Naive thymus-derived CD8-positive, alpha-beta T cell (primary cell): ENCODE data around the gene TRIP10. TPM values are rescaled to one million over a fixed set of nuclear protein-coding genes. Genes with fewer than 3 reads are reported as not detected.
A peak's percentile ranks its signal among the peaks of the same experiment; 100 is the strongest.
"Not testable (repeated sequence)": the region's sequence is repeated elsewhere in the genome, so short reads cannot be mapped to it uniquely, and the experiment has no call there.

ENCODE experiments used
- ATAC-seq, 2 donors: fragments of 150-1000 bp; cut with Tn5 transposase in 1 of 2; sonication (Bioruptor Pico), chemical (Tn5 transposase) in 1 of 2; 1 replicate in 1 of 2; 2 replicates in 1 of 2; pipeline ENCODE4 v1.10.0; 2021; ENCODE audit warnings: mild to moderate bottlenecking in 2 of 2, moderate library complexity in 2 of 2
- POLR2A ChIA-PET: fragments of 350-600 bp; sonication (Branson Sonifier 250); formaldehyde crosslinking; loops from one replicate; lab custom pipeline; 2021; ENCODE audit warnings: antibody characterized with exemption; lab: Charles Lee
- DNase-seq, 10 donors: peaks; one replicate each; pipeline versions ENCODE4 v3.0.0 to v3.0.0-alpha.2; 2020 to 2022
- H3K27ac Mint-ChIP-seq, 10 donors: one replicate each; pipeline ENCODE4 v1.8.0; 2020 to 2022; ENCODE audit warnings: mild to moderate bottlenecking in 10 of 10, mixed read lengths in 10 of 10, moderate library complexity in 4 of 10, inconsistent platforms in 1 of 10
- H3K27me3 Mint-ChIP-seq, 5 donors: one replicate each; pipeline ENCODE4 v1.8.0; 2021 to 2022; ENCODE audit warnings: mixed read lengths in 5 of 5
- H3K36me3 Mint-ChIP-seq, 3 donors: one replicate each; pipeline ENCODE4 v1.8.0; 2020 to 2022; ENCODE audit warnings: mixed read lengths in 3 of 3, mild to moderate bottlenecking in 2 of 3, inconsistent platforms in 1 of 3
- H3K4me1 Mint-ChIP-seq, 4 donors: one replicate each; pipeline ENCODE4 v1.8.0; 2021 to 2022; ENCODE audit warnings: mixed read lengths in 4 of 4
- H3K4me3 Mint-ChIP-seq, 10 donors: one replicate each; pipeline ENCODE4 v1.8.0; 2020 to 2022; ENCODE audit warnings: mild to moderate bottlenecking in 10 of 10, mixed read lengths in 10 of 10, moderate library complexity in 6 of 10, inconsistent platforms in 1 of 10
- H3K9me3 Mint-ChIP-seq, 9 donors: one replicate each; pipeline ENCODE4 v1.8.0; 2020 to 2022; ENCODE audit warnings: mixed read lengths in 9 of 9, mild to moderate bottlenecking in 3 of 9, inconsistent platforms in 1 of 9, moderate library complexity in 1 of 9
- polyA plus RNA-seq, 3 donors: library from polyadenylated mRNA; unstranded; fragments of 300-500 nt; fragmentation: Illumina TruSeq; gene quantifications; one replicate each; pipeline ENCODE4 v1.2.3, GENCODE V29; 2021
- total RNA-seq, 8 experiments: library from RNA in 2 of 8; stranded (reverse) in 2 of 8; gene quantifications; one replicate each; pipeline ENCODE4 v1.2.3 and lab custom pipeline; 2021 to 2026

TRIP10 gene
- total and polyA plus RNA-seq, 5 experiments from 2014 or later: 0.64 to 5.3 (median 1.0) TPM

DNA sequence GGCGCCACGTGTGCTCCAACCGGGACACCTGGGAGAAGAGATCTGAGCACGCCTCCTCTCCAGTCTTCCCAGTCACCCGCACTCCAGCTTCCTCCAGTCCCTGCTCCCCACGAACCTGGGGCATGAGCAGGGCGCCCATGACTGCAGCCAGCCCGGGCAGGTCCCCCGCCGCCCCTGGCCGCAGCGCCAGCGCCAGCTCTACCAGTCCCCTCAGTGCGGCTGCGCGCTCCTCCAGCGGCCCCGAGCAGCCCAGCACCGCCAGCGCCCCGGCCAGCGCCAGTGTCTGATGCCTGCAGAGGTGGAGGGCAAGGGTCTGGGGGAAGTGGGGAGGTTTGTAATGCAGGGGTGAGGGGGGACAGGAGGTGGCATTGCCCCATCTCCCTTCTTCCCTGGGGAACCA is 14.7 kb downstream of the TRIP10 start:
- ATAC-seq (no peak), DNase-seq (no peak)
- Mint-ChIP-seq H3K9me3 (no peaks in the 10 kb centered on the region), H3K36me3 (peaks cover 0 to 77% (median 8%) of the 10 kb centered on the region in 3 donors), H3K4me3 (peak overlapping the region in 1 of 10 donors; percentile 82), H3K27me3 (no peaks in the 10 kb centered on the region), H3K27ac (peak overlapping the region in 1 of 10 donors; percentile 91), H3K4me1 (peaks cover 12 to 25% (median 14%) of the 10 kb centered on the region in 4 donors)
- POLR2A ChIA-PET: interaction anchor here (0.7 to 2.0 kb wide), 4 partner anchors 14 to 18 kb away, joined by 3 to 7 read pairs (median 4); partner anchors contain the start of genes SH2D3A and VAV1

DNA sequence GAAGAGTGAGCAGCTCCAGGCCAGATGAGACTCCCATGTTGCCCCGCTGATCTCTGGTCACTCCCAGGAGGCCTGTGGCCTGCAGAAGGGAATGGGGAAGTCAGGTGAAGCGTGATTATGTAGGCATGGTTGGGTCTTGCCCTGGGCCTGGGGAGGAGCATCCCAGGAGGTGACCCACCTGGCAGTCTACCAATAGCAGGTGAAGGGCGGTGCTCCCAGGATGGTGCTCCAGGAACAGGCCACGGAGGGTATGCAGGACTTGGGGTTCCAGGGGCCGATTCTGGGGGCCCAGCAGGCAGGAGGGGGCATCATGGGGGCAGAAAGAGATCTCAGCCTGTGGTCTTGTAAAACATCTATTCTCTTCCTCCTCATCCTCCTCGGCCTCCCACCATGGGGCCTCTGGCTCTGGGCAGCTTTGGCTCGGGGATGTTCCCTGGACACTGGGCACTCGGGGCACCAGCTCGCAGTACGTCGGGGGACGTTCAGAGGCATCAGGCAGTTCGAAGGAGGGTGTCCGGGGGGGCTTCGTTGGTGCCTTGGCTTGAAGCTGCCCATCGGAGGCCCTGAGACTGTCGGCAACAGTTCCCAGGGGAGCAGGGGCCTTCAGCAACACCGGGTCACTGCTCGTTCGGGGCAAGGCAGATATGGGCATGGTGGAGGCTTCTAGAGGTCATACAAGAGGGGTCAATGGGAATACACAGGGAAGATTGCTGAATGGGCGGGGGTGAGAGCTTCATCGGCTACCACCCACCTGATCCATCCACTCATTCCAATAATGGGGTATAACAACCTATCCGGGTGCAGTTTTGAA is 15.4 kb downstream of the TRIP10 start:
- H3K36me3 Mint-ChIP-seq: peaks cover 0 to 77% (median 8%) of the 10 kb centered on the region in 3 donors
- H3K27ac Mint-ChIP-seq: peak overlapping the region in 5 of 10 donors; percentile 29 to 48 (median 34)
- DNase-seq (no peak), ATAC-seq (no peak)
- no peak overlapping the region for H3K4me3 Mint-ChIP-seq
- H3K27me3 Mint-ChIP-seq: no peaks in the 10 kb centered on the region
- peaks cover 12 to 30% (median 14%) of the 10 kb centered on the region in 4 donors for H3K4me1 Mint-ChIP-seq
- POLR2A ChIA-PET: interaction anchor here (0.7 kb wide), 1 partner anchor 15 kb away, joined by 3 read pairs; no protein-coding TSS in a partner anchor
- no peaks in the 10 kb centered on the region for H3K9me3 Mint-ChIP-seq

DNA sequence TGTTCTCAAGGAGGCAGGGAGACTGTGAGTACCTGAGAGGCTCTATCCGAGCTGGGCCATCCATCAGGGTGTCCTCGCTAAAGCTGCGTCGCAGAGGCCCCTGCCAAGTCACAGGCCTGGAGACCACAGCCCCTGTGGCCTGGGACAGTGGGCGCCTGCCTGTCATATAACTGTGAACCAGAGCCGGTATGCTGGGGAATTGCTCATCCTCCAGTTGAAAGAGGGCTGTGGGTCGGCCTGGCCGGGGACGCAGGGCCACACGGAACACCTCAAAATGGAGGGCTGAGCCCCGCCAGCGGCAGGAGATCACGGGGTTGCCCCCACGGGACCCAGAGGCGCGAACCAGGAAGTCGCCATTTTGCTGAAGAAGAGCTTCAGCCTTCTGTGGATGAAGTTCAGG is 21.1 kb downstream of the TRIP10 start:
- Mint-ChIP-seq H3K36me3 (peaks cover 0 to 65% (median 8%) of the 10 kb centered on the region in 3 donors), H3K4me3 (no peak overlapping the region)
- no peak for ATAC-seq

DNA sequence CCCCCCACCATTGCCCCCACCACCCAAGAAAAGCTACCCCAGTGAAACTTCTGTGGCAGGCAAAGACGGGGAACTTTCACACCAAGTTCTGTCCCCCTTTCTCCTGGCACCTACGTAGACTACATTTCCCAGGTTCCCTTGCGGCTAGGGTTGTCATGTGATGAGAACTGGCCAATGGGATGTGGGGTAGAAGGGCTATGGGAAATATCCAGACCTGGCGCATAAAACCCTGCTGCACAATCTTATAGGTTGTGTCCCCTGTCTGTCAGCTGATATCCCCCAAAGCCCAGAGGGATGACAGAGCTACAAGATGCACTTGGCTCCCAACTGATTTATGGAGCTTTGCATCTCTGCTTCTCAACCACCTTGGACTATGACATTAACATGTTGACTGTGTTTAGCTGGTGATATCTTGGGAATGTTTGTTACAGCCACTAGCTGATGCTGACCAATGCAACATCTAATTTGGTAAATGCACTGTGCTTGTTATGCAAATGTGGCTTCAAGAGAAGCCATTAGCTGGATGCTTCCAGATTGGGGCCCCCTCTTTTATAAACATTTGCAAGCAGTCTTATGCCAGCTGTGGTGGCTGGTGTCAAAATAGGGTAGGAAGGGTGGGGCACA is 21.7 kb downstream of the TRIP10 start:
- H3K4me3 Mint-ChIP-seq: no peak overlapping the region
- POLR2A ChIA-PET: interaction anchor here (0.5 to 2.5 kb wide), 10 partner anchors 10 to 207 kb away, joined by 3 to 13 read pairs (median 4); partner anchors contain the start of gene VAV1
- H3K4me1 Mint-ChIP-seq: peaks cover 3 to 49% (median 15%) of the 10 kb centered on the region in 4 donors
- no peaks in the 10 kb centered on the region for H3K27me3 Mint-ChIP-seq
- ATAC-seq (peak in 1 of 2 donors; percentile 59), DNase-seq (peak in 2 of 10 donors; percentile 17 to 19)
- peaks cover 0 to 63% (median 8%) of the 10 kb centered on the region in 3 donors for H3K36me3 Mint-ChIP-seq
- H3K9me3 Mint-ChIP-seq: no peaks in the 10 kb centered on the region
- no peak overlapping the region for H3K27ac Mint-ChIP-seq

More for the DNA sequence above, 21.1 kb downstream of the TRIP10 start:
- POLR2A ChIA-PET: interaction anchor here (0.5 to 2.5 kb wide), 7 partner anchors 10 to 118 kb away, joined by 3 to 13 read pairs (median 4); partner anchors contain the start of gene VAV1
- Mint-ChIP-seq H3K4me1 (peaks cover 0 to 43% (median 11%) of the 10 kb centered on the region in 4 donors), H3K27ac (no peak overlapping the region), H3K27me3 (no peaks in the 10 kb centered on the region), H3K9me3 (no peaks in the 10 kb centered on the region)
- no peak for DNase-seq

DNA sequence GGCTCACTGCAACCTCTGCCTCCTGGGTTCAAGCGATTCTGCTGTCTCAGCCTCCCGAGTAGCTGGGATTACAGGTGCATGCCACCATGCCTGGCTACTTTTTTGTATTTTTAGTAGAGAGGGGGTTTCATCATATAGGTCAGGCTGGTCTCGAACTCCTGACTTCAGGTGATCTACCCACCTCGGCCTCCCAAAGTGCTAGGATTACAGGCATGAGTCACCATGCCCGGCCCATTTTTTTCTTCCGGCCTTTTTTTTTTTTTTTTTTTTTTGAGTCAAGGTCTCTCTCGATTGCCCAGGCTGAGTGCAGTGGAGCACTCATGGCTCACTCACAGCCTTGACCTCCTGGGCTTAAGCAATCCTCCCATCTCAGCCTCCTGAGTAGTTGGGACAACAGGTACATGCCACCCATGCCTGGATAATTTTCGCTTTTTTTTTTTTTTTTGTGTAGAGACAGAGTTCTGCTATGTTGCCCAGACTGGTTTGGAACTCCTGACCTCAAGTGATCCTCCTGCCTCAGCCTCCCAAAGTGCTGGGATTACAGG is 22.8 kb downstream of the TRIP10 start:
- POLR2A ChIA-PET: interaction anchor here (1.1 to 2.5 kb wide), 2 partner anchors 11 to 56 kb away, joined by 3 to 13 read pairs; partner anchors contain the start of gene VAV1
- H3K4me1 Mint-ChIP-seq: peaks cover 11 to 53% (median 23%) of the 10 kb centered on the region in 4 donors
- ATAC-seq, H3K27me3 Mint-ChIP-seq, DNase-seq, H3K9me3 Mint-ChIP-seq, H3K4me3 Mint-ChIP-seq: not testable (repeated sequence)
- H3K36me3 Mint-ChIP-seq: peaks cover 0 to 55% (median 8%) of the 10 kb centered on the region in 3 donors
- H3K27ac Mint-ChIP-seq: peak overlapping the region in 4 of 10 donors; percentile 13 to 38 (median 23)

DNA sequence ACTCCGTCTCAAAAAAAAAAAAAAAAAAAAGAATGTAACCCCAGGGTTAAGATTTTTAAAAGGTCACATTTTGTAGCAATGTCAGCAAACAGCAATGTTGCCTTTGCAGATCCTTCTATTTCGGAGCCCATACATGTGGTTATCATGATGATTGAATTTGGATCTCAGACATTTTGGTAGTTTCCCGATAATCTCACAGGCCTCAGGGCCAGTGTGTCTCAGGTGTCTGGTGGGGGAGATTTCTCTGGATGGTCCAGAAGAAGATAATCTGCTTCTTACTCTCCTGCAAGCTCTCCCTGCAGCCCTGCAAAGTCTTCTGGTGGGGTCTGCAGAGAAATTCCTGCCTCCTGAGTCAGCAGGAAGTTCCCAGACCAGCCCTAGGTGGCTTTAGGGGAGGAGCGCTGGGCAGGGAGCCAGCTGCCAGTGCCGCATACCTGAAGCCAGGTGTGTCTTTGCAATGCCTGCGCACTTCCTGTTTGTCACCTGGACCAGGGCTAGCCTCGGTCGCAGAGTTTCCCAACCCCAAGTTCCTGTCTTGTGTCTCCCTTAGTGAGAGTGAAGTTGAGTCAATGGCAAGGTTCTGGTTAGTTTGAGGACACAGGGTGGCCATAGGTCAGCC is 26.4 kb downstream of the TRIP10 start:
- ATAC-seq: no peak
- H3K4me3 Mint-ChIP-seq: peak overlapping the region; percentile 88 to 99 (median 96)

DNA sequence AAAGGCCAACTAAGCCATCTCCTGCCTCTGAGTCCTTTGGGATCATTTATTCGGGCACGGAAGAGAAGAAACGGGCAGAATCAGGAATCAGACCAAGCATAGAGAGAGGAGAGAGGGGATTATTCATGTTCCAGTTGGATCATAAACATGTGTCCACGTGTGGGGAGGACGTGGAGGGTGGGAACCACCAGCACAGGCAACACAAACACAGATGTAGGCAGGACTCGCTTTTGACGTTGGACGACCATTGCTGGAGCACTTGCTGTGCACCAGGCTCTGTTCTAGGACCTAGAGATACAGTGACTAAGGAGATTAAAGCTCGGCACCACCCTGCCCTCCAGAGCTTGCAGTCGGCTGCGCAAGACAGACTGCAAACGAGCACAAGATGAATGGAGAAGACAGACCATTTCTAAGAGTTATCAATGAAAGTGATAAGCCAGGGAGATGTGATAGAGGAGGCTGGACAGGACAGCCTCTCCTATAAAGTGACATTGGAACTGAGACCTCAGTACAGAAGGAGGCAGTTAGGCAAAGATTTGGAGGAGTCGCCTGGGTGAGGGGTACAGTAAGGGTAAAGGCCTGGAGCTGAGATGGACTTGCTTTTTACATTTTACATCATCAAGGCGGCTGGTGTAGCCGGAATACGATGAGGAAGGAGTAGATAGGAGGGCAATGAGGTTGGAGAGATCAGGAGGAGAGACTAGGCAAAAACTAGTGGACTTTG is 27.0 kb downstream of the TRIP10 start:
- no peaks in the 10 kb centered on the region for H3K9me3 Mint-ChIP-seq
- peaks cover 17 to 55% (median 31%) of the 10 kb centered on the region in 4 donors for H3K4me1 Mint-ChIP-seq
- H3K27me3 Mint-ChIP-seq: no peaks in the 10 kb centered on the region
- POLR2A ChIA-PET: interaction anchor here (0.7 to 5.0 kb wide), 9 partner anchors 8 to 124 kb away, joined by 3 to 54 read pairs (median 5); partner anchors contain the start of gene GPR108
- H3K36me3 Mint-ChIP-seq: peaks cover 0 to 15% (median 2%) of the 10 kb centered on the region in 3 donors
- ATAC-seq: no peak
- peak overlapping the region; percentile 88 to 99 (median 96) for H3K4me3 Mint-ChIP-seq
- peak in 1 of 10 donors; percentile 10 for DNase-seq
- peak overlapping the region; percentile 89 to 99 (median 97) for H3K27ac Mint-ChIP-seq

More for the DNA sequence above, 26.4 kb downstream of the TRIP10 start:
- Mint-ChIP-seq H3K36me3 (peaks cover 0 to 22% (median 5%) of the 10 kb centered on the region in 3 donors), H3K4me1 (peaks cover 17 to 59% (median 31%) of the 10 kb centered on the region in 4 donors), H3K27me3 (no peaks in the 10 kb centered on the region), H3K27ac (peak overlapping the region; percentile 89 to 99 (median 97)), H3K9me3 (no peaks in the 10 kb centered on the region)
- POLR2A ChIA-PET: interaction anchor here (0.6 to 5.0 kb wide), 6 partner anchors 9 to 407 kb away, joined by 3 to 54 read pairs (median 6); partner anchors contain the start of gene GPR108
- peak in 3 of 10 donors; percentile 33 to 42 (median 33) for DNase-seq

DNA sequence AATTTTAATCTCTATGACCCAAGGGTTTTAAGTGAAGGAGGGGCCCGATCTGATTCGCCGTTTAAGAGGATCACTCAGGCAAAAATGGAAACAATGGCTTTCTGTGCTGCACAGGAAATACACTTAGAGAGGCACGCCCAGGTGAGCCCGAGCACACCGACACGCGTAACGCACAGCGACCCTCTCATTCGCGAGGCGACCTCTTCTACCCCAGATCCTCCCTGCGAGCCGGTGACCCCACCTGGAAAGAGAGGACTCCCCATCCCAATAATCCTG is 27.5 kb downstream of the TRIP10 start:
- peak overlapping the region; percentile 89 to 99 (median 97) for H3K27ac Mint-ChIP-seq
- H3K36me3 Mint-ChIP-seq: peaks cover 0 to 13% (median 2%) of the 10 kb centered on the region in 3 donors
- POLR2A ChIA-PET: interaction anchor here (0.7 to 5.0 kb wide), 8 partner anchors 8 to 96 kb away, joined by 3 to 54 read pairs (median 6); partner anchors contain the start of gene GPR108
- DNase-seq (no peak), ATAC-seq (peak; percentile 73 to 76)
- no peaks in the 10 kb centered on the region for H3K27me3 Mint-ChIP-seq
- no peaks in the 10 kb centered on the region for H3K9me3 Mint-ChIP-seq
- peak overlapping the region; percentile 88 to 99 (median 96) for H3K4me3 Mint-ChIP-seq
- peaks cover 20 to 60% (median 36%) of the 10 kb centered on the region in 4 donors for H3K4me1 Mint-ChIP-seq

DNA sequence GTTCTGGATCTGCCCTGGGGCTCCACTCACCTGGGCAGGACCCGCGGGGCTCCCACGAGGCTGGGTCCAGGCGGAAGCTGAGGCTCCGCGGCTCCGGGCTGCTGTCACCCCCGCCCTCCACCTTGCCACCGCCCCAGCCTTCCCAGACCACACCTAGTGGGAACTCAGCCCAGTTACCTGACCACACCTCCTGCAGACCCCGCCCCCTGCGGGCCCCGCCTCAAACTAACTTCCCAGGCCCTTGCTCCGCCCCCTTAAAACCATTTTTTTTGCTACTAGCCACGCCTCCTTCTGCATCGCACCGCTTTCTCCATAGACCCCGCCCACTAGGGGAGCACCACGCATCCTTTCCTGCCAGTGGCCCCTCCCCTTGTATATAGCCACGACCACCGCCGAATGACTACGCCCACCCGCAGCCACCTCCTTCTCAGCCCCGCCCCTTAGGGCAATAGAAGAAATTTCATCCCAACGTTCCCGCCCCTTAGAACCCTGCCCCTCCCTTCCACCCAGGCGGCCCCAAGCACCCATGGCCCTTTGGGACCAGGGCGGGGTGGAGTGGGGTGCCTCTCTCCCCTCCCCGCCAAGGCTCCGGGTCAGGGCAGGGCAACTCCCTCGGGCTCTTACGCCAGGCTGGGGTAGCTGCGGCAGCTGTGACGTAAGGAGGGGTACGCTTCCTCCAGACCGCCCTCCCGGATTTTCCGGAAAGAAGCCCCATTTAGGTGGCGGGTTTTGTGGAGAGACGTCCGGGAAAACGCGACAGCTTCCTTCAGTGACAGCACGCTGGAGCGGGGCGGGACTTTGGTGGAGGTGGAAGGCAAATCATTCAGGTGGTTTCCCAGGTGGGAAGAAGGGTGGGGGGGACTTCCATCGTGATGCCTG is 28.1 kb downstream of the TRIP10 start, which contains the start of gene SH2D3A:
Gene SH2D3A (minus strand): TSS at position 79 of the 879 bp plus-strand sequence. CDS start 3,687 bp downstream, outside the sequence.
- no peaks in the 10 kb centered on the region for H3K27me3 Mint-ChIP-seq
- no peaks in the 10 kb centered on the region for H3K9me3 Mint-ChIP-seq
- H3K36me3 Mint-ChIP-seq: peaks cover 0 to 7% (median 2%) of the 10 kb centered on the region in 3 donors
- ATAC-seq: peak; percentile 79 to 80
- DNase-seq: peak; percentile 89 to 98 (median 96)
- peaks cover 25 to 61% (median 40%) of the 10 kb centered on the region in 4 donors for H3K4me1 Mint-ChIP-seq
- POLR2A ChIA-PET: interaction anchor here (0.5 to 5.0 kb wide), 9 partner anchors 11 to 95 kb away, joined by 3 to 54 read pairs (median 5); partner anchors contain the start of gene GPR108
- H3K27ac Mint-ChIP-seq: peak within 1 kb of the TSS; percentile 89 to 99 (median 97)
- H3K4me3 Mint-ChIP-seq: peak within 1 kb of the TSS; percentile 88 to 99 (median 96)

DNA sequence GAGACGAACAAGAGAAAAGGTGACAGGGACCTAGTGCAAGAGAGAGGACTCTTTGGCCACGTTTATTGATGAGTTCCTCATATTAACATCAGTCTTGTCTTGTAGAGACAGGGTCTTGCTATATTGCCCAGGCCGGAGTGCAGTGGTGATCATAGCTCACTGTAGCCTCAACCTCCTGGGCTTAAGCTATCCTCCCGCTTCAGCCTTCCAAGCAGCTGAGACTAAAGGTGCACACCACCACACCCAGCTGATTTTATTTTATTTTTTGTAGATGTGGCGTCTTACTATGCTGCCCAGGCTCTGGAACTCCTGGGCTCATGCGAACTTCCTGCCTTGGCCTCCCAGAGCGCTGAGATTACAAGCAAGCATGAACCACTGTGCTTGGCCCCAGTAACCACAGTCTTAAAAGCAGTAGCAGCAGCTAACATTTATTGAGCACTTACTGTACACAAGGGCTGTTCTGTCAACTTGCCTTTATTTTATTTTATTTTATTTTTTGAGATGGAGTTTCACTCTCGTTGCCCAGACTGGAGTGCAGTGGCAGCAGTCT is 28.8 kb downstream of the TRIP10 start:
- POLR2A ChIA-PET: interaction anchor here (0.5 to 5.0 kb wide), 6 partner anchors 10 to 33 kb away, joined by 3 to 54 read pairs (median 6); partner anchors contain the start of gene GPR108
- H3K4me1 Mint-ChIP-seq: peaks cover 25 to 59% (median 41%) of the 10 kb centered on the region in 4 donors
- H3K4me3 Mint-ChIP-seq: peak overlapping the region; percentile 88 to 99 (median 96)
- no peaks in the 10 kb centered on the region for H3K27me3 Mint-ChIP-seq
- H3K36me3 Mint-ChIP-seq: peaks cover 0 to 2% (median 2%) of the 10 kb centered on the region in 3 donors
- DNase-seq: peak in 5 of 10 donors; percentile 19 to 43 (median 29)
- peak overlapping the region; percentile 89 to 99 (median 97) for H3K27ac Mint-ChIP-seq
- no peaks in the 10 kb centered on the region for H3K9me3 Mint-ChIP-seq
- no peak for ATAC-seq
